CD4-positive, alpha-beta T cell treated with Interleukin-2 at 100 ng/mL for 4 hours (primary cell): ENCODE results near the gene COL5A3.

Source experiments
- DNase-seq: peaks from one replicate; pipeline ENCODE4 v3.0.0-alpha.2; 2020; ENCODE audit warnings: low spot score

Gene COL5A3

GRCh38 chr19:10010939-10011338 is 635 bp upstream of the COL5A3 start:
- DNase-seq, result no peak

- DNase-seq, result no peak
These were observed 535 bp downstream of the COL5A3 start for GRCh38 chr19:10009714-10010224.

- no peak for DNase-seq
These were observed 2.0 kb downstream of the COL5A3 start for GRCh38 chr19:10008184-10008765.

- DNase-seq, result no peak
These were observed 2.7 kb downstream of the COL5A3 start for GRCh38 chr19:10007371-10008183.

- no peak for DNase-seq
These were observed 3.5 kb downstream of the COL5A3 start for GRCh38 chr19:10006752-10007323.

- no peak for DNase-seq
These were observed 4.0 kb downstream of the COL5A3 start for GRCh38 chr19:10006335-10006708.

GRCh38 chr19:10005632-10006334 is 4.5 kb downstream of the COL5A3 start:
- DNase-seq, result no peak

- no peak for DNase-seq
These were observed 5.7 kb downstream of the COL5A3 start for GRCh38 chr19:10004617-10005016.

- no peak for DNase-seq
These were observed 7.0 kb downstream of the COL5A3 start for GRCh38 chr19:10003271-10003670.

- no peak for DNase-seq
These were observed 8.4 kb downstream of the COL5A3 start for GRCh38 chr19:10001899-10002298.

- DNase-seq, result peak; percentile 64
These were observed 10.0 kb downstream of the COL5A3 start for GRCh38 chr19:10000171-10000826.

- no peak for DNase-seq
These were observed 13.8 kb downstream of the COL5A3 start for GRCh38 chr19:9996541-9996940.

- no peak for DNase-seq
These were observed 14.3 kb downstream of the COL5A3 start for GRCh38 chr19:9995999-9996398.

GRCh38 chr19:9995084-9995483 is 15.2 kb downstream of the COL5A3 start:
- no peak for DNase-seq

GRCh38 chr19:9991425-9992191 is 18.7 kb downstream of the COL5A3 start:
- DNase-seq, result no peak

GRCh38 chr19:9989504-9989903 is 20.8 kb downstream of the COL5A3 start:
- DNase-seq, result no peak

- DNase-seq, result no peak
These were observed 23.5 kb downstream of the COL5A3 start for GRCh38 chr19:9986787-9987281.

GRCh38 chr19:9981406-9982260 is 28.7 kb downstream of the COL5A3 start:
- DNase-seq, result no peak

GRCh38 chr19:9972103-9972502 is 38.2 kb downstream of the COL5A3 start:
- DNase-seq, result no peak
